ENCODE data around the gene MRI1. TPM values are rescaled to one million over a fixed set of nuclear protein-coding genes. Genes with fewer than 3 reads are reported as not detected.

The MRI1 gene
- total and polyA plus RNA-seq, 2 donors (not counting 3 experiments of a cell fraction or from before 2014, with no cell fraction given) = 56.2 to 63.2 TPM

DNA sequence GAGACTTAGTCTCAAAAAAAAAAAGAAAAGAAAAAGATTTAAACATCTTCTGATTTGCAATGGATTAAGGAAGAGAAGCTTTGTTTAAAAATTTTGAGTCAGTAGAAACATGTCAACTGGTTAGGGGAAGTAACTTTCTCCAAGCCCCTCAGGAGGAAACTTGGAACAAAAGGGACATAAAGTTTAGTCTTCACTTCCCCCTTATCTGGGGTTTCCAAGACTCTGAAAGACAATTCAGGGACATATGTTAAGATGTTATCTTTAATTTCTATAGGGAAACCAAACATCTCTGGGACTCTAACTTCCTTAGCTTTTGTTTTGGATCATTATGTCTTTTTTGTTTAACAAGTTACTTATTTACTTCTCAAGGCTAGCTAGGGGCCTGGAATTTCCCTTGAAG is 20.1 kb upstream of the MRI1 start:
- Histone ChIP-seq H3K27me3 (ENCODE audit: control insufficient read depth in 2 of 2, insufficient read depth in 2 of 2, low read length in 2 of 2) (no peaks in the 10 kb centered on the region), H3K36me3 (ENCODE audit: control insufficient read depth in 2 of 2, extremely low read depth in 1 of 2, insufficient read depth in 2 of 2, low read length in 2 of 2) (no peaks in the 10 kb centered on the region), H2AFZ (ENCODE audit: low read depth, low read length) (no peak overlapping the region), H4K20me1 (replicated peaks; ENCODE audit: control insufficient read depth, extremely low read depth, insufficient read depth, low read length) (no peaks in the 10 kb centered on the region), H3K9me3 (replicated peaks; ENCODE audit: control insufficient read depth, insufficient read depth, low read length) (no peaks in the 10 kb centered on the region), H3K9ac (replicated peaks; ENCODE audit: extremely low read depth, insufficient read depth, low read length) (no peak overlapping the region), H3K4me1 (ENCODE audit: control insufficient read depth, extremely low read depth, insufficient read depth, low read length) (peaks cover 23% of the 10 kb centered on the region), H3K27ac (ENCODE audit: insufficient read depth, low read depth, low read length) (peak overlapping the region; percentile 67), H3K4me3 (replicated peaks in 1 of 3; ENCODE audit: insufficient read depth in 1 of 3, low read depth in 1 of 3, low read length in 3 of 3) (no peak overlapping the region), H3K9me1 (replicated peaks; ENCODE audit: control insufficient read depth, extremely low read depth, insufficient read depth, low read length) (no peaks in the 10 kb centered on the region), H3K79me2 (ENCODE audit: control insufficient read depth, insufficient read depth, low read length) (peaks cover 9% of the 10 kb centered on the region), H3K4me2 (ENCODE audit: insufficient read depth, low read length) (peak overlapping the region; percentile 38)
- no TSS peak for BruUV-seq (replicated peaks)
- FAIRE-seq (peak; percentile 43), DNase-seq (ENCODE audit: low read depth, low spot score) (peak; percentile 72)
- CTCF ChIA-PET = interaction anchor here (1.2 kb wide), 1 partner anchor 779 kb away, joined by 3 read pairs; no protein-coding TSS in a partner anchor
- intact Hi-C loops (cut with micrococcal nuclease) = no loop called here
- POLR2A ChIA-PET = interaction anchor here (1.4 kb wide), 1 partner anchor 13 kb away, joined by 4 read pairs; no protein-coding TSS in a partner anchor
- no peak for TF ChIP-seq FOS (IDR thresholded peaks at IDR 0.05; ENCODE audit: borderline replicate concordance, insufficient read depth, low read length)
- no peak for TF ChIP-seq POLR2A (IDR thresholded peaks at IDR 0.05; ENCODE audit: low read depth, low read length)
- TF ChIP-seq, protein P1, sequence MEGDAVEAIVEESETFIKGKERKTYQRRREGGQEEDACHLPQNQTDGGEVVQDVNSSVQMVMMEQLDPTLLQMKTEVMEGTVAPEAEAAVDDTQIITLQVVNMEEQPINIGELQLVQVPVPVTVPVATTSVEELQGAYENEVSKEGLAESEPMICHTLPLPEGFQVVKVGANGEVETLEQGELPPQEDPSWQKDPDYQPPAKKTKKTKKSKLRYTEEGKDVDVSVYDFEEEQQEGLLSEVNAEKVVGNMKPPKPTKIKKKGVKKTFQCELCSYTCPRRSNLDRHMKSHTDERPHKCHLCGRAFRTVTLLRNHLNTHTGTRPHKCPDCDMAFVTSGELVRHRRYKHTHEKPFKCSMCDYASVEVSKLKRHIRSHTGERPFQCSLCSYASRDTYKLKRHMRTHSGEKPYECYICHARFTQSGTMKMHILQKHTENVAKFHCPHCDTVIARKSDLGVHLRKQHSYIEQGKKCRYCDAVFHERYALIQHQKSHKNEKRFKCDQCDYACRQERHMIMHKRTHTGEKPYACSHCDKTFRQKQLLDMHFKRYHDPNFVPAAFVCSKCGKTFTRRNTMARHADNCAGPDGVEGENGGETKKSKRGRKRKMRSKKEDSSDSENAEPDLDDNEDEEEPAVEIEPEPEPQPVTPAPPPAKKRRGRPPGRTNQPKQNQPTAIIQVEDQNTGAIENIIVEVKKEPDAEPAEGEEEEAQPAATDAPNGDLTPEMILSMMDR (IDR thresholded peaks at IDR 0.05; ENCODE audit: extremely low read depth in 1 of 2, insufficient read depth in 1 of 2, low read depth in 1 of 2, low read length in 2 of 2) = no peak
- TF ChIP-seq, protein P2, sequence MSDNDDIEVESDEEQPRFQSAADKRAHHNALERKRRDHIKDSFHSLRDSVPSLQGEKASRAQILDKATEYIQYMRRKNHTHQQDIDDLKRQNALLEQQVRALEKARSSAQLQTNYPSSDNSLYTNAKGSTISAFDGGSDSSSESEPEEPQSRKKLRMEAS (IDR thresholded peaks at IDR 0.05; ENCODE audit: insufficient read depth, insufficient read length) = no peak
- dilution Hi-C loops (cut with MboI; ENCODE audit: extremely low pct_ligation_motif_present, low sequenced_read_pairs) = no loop called here

DNA sequence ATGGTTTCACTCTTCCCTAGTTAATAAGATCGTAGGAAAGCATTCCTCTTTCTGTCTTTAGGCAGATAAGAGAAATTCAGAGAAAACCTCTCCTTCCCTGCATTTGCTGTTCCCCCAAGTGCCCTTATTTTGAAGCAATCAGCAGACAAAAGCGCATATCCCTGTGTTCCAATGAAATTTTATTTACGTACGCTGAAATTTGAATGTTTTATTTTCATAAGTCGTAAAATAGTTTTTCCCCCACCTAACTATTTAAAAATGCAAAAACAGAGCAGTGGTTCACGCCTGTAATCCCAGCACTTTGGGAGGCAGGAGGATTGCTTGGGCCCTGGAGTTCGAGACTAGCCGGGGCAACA is 17.2 kb upstream of the MRI1 start:
- peaks cover 0 to 2% of the 10 kb centered on the region in 2 experiments for H3K36me3 ChIP-seq (ENCODE audit: control insufficient read depth in 2 of 2, extremely low read depth in 1 of 2, insufficient read depth in 2 of 2, low read length in 2 of 2)
- H3K27me3 ChIP-seq (ENCODE audit: control insufficient read depth in 2 of 2, insufficient read depth in 2 of 2, low read length in 2 of 2) = no peaks in the 10 kb centered on the region
- ChIA-PET POLR2A (interaction anchor here (1.2 to 2.0 kb wide), 2 partner anchors 15 to 48 kb away, joined by 4 to 7 read pairs; partner anchors contain the start of gene ZSWIM4), CTCF (interaction anchor here (0.8 to 2.2 kb wide), 6 partner anchors 15 to 469 kb away, joined by 3 to 16 read pairs (median 6); partner anchors contain the start of gene MRI1)
- H3K4me2 ChIP-seq (ENCODE audit: insufficient read depth, low read length) = no peak overlapping the region
- H3K9me3 ChIP-seq (replicated peaks; ENCODE audit: control insufficient read depth, insufficient read depth, low read length) = no peaks in the 10 kb centered on the region
- H3K9me1 ChIP-seq (replicated peaks; ENCODE audit: control insufficient read depth, extremely low read depth, insufficient read depth, low read length) = no peaks in the 10 kb centered on the region
- H3K4me3 ChIP-seq (replicated peaks in 1 of 3; ENCODE audit: insufficient read depth in 1 of 3, low read depth in 1 of 3, low read length in 3 of 3) = no peak overlapping the region
- peak overlapping the region; percentile 50 for H2AFZ ChIP-seq (ENCODE audit: low read depth, low read length)
- dilution Hi-C loops (cut with MboI; ENCODE audit: extremely low pct_ligation_motif_present, low sequenced_read_pairs) (no loop called here), intact Hi-C loops (cut with micrococcal nuclease) (loop anchor here (1.0 to 5.0 kb wide), 2 partner anchors 16 to 260 kb away; partner anchors contain the start of gene RFX1)
- H3K79me2 ChIP-seq (ENCODE audit: control insufficient read depth, insufficient read depth, low read length) = peaks cover 18% of the 10 kb centered on the region
- no TSS peak for BruUV-seq (replicated peaks)
- H3K9ac ChIP-seq (replicated peaks; ENCODE audit: extremely low read depth, insufficient read depth, low read length) = no peak overlapping the region
- H3K27ac ChIP-seq (ENCODE audit: insufficient read depth, low read depth, low read length) = no peak overlapping the region
- no peak for DNase-seq (ENCODE audit: low read depth, low spot score)
- no peak for FAIRE-seq
- no peaks in the 10 kb centered on the region for H4K20me1 ChIP-seq (replicated peaks; ENCODE audit: control insufficient read depth, extremely low read depth, insufficient read depth, low read length)
- peaks cover 23% of the 10 kb centered on the region for H3K4me1 ChIP-seq (ENCODE audit: control insufficient read depth, extremely low read depth, insufficient read depth, low read length)
- TF ChIP-seq, protein P2 (IDR thresholded peaks at IDR 0.05; ENCODE audit: insufficient read depth, insufficient read length) = no peak
- TF ChIP-seq GATA2 (IDR thresholded peaks at IDR 0.05; ENCODE audit: insufficient read depth, insufficient read length, low read depth, low read length) (no peak), EZH2 (IDR thresholded peaks at IDR 0.05; ENCODE audit: borderline replicate concordance, low read depth, low read length, severe bottlenecking) (no peak), POLR2A (IDR thresholded peaks at IDR 0.05; ENCODE audit: low read depth, low read length) (no peak)

Data from endothelial cell of umbilical vein (primary cell).